ENCODE measurements around the gene KCND3. TPM values are rescaled to one million over a fixed set of nuclear protein-coding genes. Genes with fewer than 3 reads are reported as not detected.

The KCND3 gene
- total RNA-seq, 4 donors from 2014 or later, result 1.4 to 3.5 (median 3.0) TPM

- WGBS, 2 donors (ENCODE audit: low coverage in 1 of 2), result 61 to 79% methylated on average over 3 to 10 of the region's 10 CpGs
Observed at GRCh38 chr1:111720977-111721786, 268.3 kb downstream of the KCND3 start.

More at GRCh38 chr1:111720977-111721786, 268.3 kb downstream of the KCND3 start:
- no peak overlapping the region for H3K27ac ChIP-seq
- no peaks in the 10 kb centered on the region for H3K27me3 ChIP-seq
- H3K4me3 ChIP-seq, result no peak overlapping the region
- H3K36me3 ChIP-seq, result no peaks in the 10 kb centered on the region
- no peak for DNase-seq
- in situ Hi-C loops (cut with MboI; ENCODE audit: low pct_ligation_motif_present in 1 of 4, low pct_unique_long_range_greater_than_20kb in 1 of 4, low sequenced_read_pairs in 3 of 4), result no loop called here
- H3K9me3 ChIP-seq, result no peaks in the 10 kb centered on the region
- TF ChIP-seq EP300 (IDR thresholded peaks at IDR 0.05; ENCODE audit: low read depth), result no peak
- no peak for TF ChIP-seq POLR2AphosphoS5 (IDR thresholded peaks at IDR 0.05)
- TF ChIP-seq CTCF (IDR thresholded peaks at IDR 0.05), result no peak
- no peak for TF ChIP-seq POLR2A (IDR thresholded peaks at IDR 0.05)
- H3K4me1 ChIP-seq, result peaks cover 0 to 27% (median 9%) of the 10 kb centered on the region in 4 donors
- intact Hi-C loops (cut with DNase I; ENCODE audit: low total_unique reads), result no loop called here

Small RNAs within 50 kb of the gene (small RNA-seq; reads per million reads assigned to genes)
- 0.18 to 1.7 (median 0.58) reads per million in 4 donors for gene INKA2

Other genes with a start within 250 kb of the KCND3 start
- 10 to 100 TPM in 2 of 4 donors, 1 to 10 TPM in 2; 7.1 to 17.1 (median 12.2) TPM for gene DDX20, start 233.8 kb downstream of the KCND3 start, total RNA-seq